ENCODE data around the gene SORCS2. TPM values are rescaled to one million over a fixed set of nuclear protein-coding genes. Genes with fewer than 3 reads are reported as not detected.

Gene SORCS2
- total and polyA plus RNA-seq, 2 experiments from 2014 or later: 0.38 to 1.4 TPM

DNA sequence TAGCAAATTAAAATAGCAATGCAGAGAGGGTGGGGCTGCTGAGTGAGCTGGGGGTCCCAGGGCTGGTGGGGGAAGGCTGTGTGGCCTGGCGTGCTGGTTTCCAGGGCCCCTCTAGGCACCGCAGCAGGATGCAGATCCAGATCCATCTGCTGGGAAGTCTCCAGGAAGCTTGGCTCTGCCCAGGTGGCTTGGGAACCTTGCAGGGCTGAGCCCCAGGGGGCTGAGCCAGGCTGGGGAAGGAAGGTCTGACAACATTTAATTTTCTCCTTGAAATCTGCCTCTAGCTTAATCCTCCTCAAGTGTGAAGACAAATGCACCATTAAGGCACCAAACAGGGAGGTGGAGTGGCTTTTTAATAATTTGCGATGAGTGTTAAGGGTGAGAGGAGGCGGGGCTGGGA is 31.7 kb downstream of the SORCS2 start:
- H3K4me2 ChIP-seq (ENCODE audit: unreplicated experiment): no peak overlapping the region
- no peaks in the 10 kb centered on the region for H3K9me3 ChIP-seq (ENCODE audit: low read depth)
- H3K79me2 ChIP-seq (ENCODE audit: insufficient read depth): no peaks in the 10 kb centered on the region
- DNase-seq: no peak
- no peaks in the 10 kb centered on the region for H3K36me3 ChIP-seq (ENCODE audit: low read depth)
- H4K20me1 ChIP-seq (ENCODE audit: insufficient read depth): no peaks in the 10 kb centered on the region
- no peak overlapping the region for H3K9ac ChIP-seq
- no peaks in the 10 kb centered on the region for H3K4me1 ChIP-seq (ENCODE audit: insufficient read depth)
- no peaks in the 10 kb centered on the region for H3K9me2 ChIP-seq (ENCODE audit: insufficient read depth)
- H3K27me3 ChIP-seq (replicated peaks; ENCODE audit: insufficient read depth): no peaks in the 10 kb centered on the region
- no peak overlapping the region for H3K4me3 ChIP-seq
- H2AFZ ChIP-seq: no peak overlapping the region
- in situ Hi-C loops (cut with MboI): no loop called here
- no peak for TF ChIP-seq EZH2 (IDR thresholded peaks at IDR 0.05; ENCODE audit: insufficient read depth, poor library complexity, severe bottlenecking)
- TF ChIP-seq EZH2phosphoT487 (IDR thresholded peaks at IDR 0.05; ENCODE audit: insufficient read depth, low read depth): no peak
- no peaks in the 10 kb centered on the region for H3F3A ChIP-seq (ENCODE audit: insufficient read depth)
- WGBS, 2 experiments (ENCODE audit: low coverage in 1 of 2, low lambda C conversion rate in 2 of 2, missing lambda C conversion rate in 2 of 2): 65 to 90% methylated on average over 4 of the region's 4 CpGs
- no peak overlapping the region for H3K27ac ChIP-seq

DNA sequence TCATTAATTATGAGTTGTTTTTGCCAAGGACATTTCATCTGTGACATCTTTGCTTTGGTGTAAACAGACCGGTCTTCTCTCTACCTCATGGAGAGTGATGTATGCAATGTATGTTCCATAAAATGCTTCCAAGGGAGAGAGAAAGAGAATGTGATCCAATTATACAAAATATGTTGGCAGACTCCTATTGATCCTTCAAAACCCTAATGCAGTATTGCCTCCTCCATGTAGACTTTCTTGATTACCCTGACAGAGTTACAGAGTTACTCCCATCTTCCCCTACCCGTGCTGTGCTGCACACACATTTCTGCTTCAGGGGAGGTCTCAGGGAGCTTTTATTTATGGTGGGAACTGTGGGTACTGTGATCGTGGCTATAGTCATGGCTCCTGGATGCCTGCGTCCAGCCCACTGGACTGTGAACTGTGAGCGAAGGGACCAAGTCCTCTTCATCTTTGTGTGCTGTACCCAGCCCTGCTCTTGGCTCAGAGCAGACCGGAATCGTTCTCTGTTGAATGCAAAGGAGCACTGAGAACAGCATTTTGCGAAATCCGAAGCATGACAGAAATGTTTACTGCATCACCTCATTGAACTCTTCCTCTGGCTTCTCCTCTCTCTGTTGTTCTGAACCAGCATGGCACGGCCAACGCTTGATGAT is 32.7 kb downstream of the SORCS2 start:
- 83% methylated on average over 11 of the region's 11 CpGs for WGBS, 2 experiments (ENCODE audit: low coverage in 1 of 2, low lambda C conversion rate in 2 of 2, missing lambda C conversion rate in 2 of 2)
- Histone ChIP-seq H3K9me3 (ENCODE audit: low read depth) (no peaks in the 10 kb centered on the region), H3K9ac (no peak overlapping the region), H3K27ac (no peak overlapping the region), H4K20me1 (ENCODE audit: insufficient read depth) (no peaks in the 10 kb centered on the region), H3K79me2 (ENCODE audit: insufficient read depth) (no peaks in the 10 kb centered on the region), H3K4me2 (ENCODE audit: unreplicated experiment) (no peak overlapping the region), H3K36me3 (ENCODE audit: low read depth) (no peaks in the 10 kb centered on the region), H2AFZ (no peak overlapping the region), H3K27me3 (replicated peaks; ENCODE audit: insufficient read depth) (no peaks in the 10 kb centered on the region), H3K9me2 (ENCODE audit: insufficient read depth) (no peaks in the 10 kb centered on the region), H3K4me3 (no peak overlapping the region), H3K4me1 (ENCODE audit: insufficient read depth) (no peaks in the 10 kb centered on the region), H3F3A (ENCODE audit: insufficient read depth) (no peaks in the 10 kb centered on the region)
- DNase-seq: no peak
- in situ Hi-C loops (cut with MboI): no loop called here
- TF ChIP-seq EZH2 (IDR thresholded peaks at IDR 0.05; ENCODE audit: insufficient read depth, poor library complexity, severe bottlenecking) (no peak), EZH2phosphoT487 (IDR thresholded peaks at IDR 0.05; ENCODE audit: insufficient read depth, low read depth) (no peak)

DNA sequence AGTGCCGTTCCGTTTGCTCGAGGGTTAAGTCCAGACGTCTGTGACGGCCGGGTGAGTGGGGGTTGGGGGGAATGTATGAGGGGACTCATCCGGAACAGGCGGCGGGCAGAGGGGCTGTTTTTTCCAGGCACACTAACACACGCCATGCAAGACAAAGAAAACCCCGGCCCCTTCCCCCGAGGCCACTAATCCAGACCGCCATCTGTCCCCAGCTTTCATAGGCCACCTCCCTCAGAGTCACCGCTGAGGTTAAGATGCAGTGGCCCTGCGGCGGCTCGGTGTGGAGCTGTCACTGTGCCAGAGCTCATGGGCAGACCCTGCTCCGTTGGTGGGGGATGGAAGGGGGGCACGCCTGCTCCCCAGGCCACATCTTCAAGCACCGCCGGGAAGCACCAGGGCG is 34.1 kb downstream of the SORCS2 start:
- H3K4me3 ChIP-seq: no peak overlapping the region
- H3K79me2 ChIP-seq (ENCODE audit: insufficient read depth): no peaks in the 10 kb centered on the region
- H4K20me1 ChIP-seq (ENCODE audit: insufficient read depth): no peaks in the 10 kb centered on the region
- no peak overlapping the region for H2AFZ ChIP-seq
- H3K4me2 ChIP-seq (ENCODE audit: unreplicated experiment): no peak overlapping the region
- DNase-seq: no peak
- H3F3A ChIP-seq (ENCODE audit: insufficient read depth): no peaks in the 10 kb centered on the region
- no peaks in the 10 kb centered on the region for H3K9me3 ChIP-seq (ENCODE audit: low read depth)
- H3K9ac ChIP-seq: no peak overlapping the region
- no peaks in the 10 kb centered on the region for H3K4me1 ChIP-seq (ENCODE audit: insufficient read depth)
- in situ Hi-C loops (cut with MboI): no loop called here
- H3K27me3 ChIP-seq (replicated peaks; ENCODE audit: insufficient read depth): no peaks in the 10 kb centered on the region
- TF ChIP-seq EZH2 (IDR thresholded peaks at IDR 0.05; ENCODE audit: insufficient read depth, poor library complexity, severe bottlenecking): no peak
- no peak for TF ChIP-seq EZH2phosphoT487 (IDR thresholded peaks at IDR 0.05; ENCODE audit: insufficient read depth, low read depth)
- H3K9me2 ChIP-seq (ENCODE audit: insufficient read depth): no peaks in the 10 kb centered on the region
- H3K27ac ChIP-seq: no peak overlapping the region
- no peaks in the 10 kb centered on the region for H3K36me3 ChIP-seq (ENCODE audit: low read depth)
- WGBS, 2 experiments (ENCODE audit: low coverage in 1 of 2, low lambda C conversion rate in 2 of 2, missing lambda C conversion rate in 2 of 2): 75 to 79% methylated on average over 20 to 22 of the region's 22 CpGs

DNA sequence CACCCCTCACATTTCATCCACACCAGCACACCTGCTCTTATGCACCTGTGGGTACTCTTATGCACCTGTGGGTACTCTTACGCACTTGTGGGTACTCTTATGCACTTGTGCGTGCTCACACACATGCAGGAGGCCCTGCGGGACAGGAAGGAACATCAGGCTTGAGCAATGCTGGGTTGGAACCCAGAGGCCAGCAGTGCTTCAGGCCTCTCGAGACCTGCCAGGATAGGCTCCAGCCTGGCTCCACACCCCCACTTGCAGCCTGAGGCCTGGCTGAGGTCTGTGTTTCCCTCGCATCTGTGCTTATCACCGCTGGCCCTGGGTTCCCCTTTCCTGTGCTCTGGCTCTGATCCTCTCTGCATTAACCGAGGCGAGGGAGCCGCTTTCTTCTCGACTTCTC is 34.7 kb downstream of the SORCS2 start:
- TF ChIP-seq EZH2 (IDR thresholded peaks at IDR 0.05; ENCODE audit: insufficient read depth, poor library complexity, severe bottlenecking): no peak
- TF ChIP-seq EZH2phosphoT487 (IDR thresholded peaks at IDR 0.05; ENCODE audit: insufficient read depth, low read depth): no peak
- Histone ChIP-seq H4K20me1 (ENCODE audit: insufficient read depth) (no peaks in the 10 kb centered on the region), H3K4me1 (ENCODE audit: insufficient read depth) (no peaks in the 10 kb centered on the region), H2AFZ (no peak overlapping the region), H3F3A (ENCODE audit: insufficient read depth) (no peaks in the 10 kb centered on the region), H3K9me3 (ENCODE audit: low read depth) (no peaks in the 10 kb centered on the region), H3K4me3 (no peak overlapping the region), H3K9me2 (ENCODE audit: insufficient read depth) (no peaks in the 10 kb centered on the region), H3K9ac (no peak overlapping the region), H3K4me2 (ENCODE audit: unreplicated experiment) (no peak overlapping the region), H3K27ac (no peak overlapping the region), H3K79me2 (ENCODE audit: insufficient read depth) (no peaks in the 10 kb centered on the region), H3K27me3 (replicated peaks; ENCODE audit: insufficient read depth) (no peaks in the 10 kb centered on the region), H3K36me3 (ENCODE audit: low read depth) (no peaks in the 10 kb centered on the region)
- WGBS, 2 experiments (ENCODE audit: low coverage in 1 of 2, low lambda C conversion rate in 2 of 2, missing lambda C conversion rate in 2 of 2): 86 to 89% methylated on average over 10 of the region's 10 CpGs
- DNase-seq: no peak
- in situ Hi-C loops (cut with MboI): no loop called here

All from GM23248 (cell line).